Ovary (tissue), 9 donors: Measurements from ENCODE around the gene COPS8. TPM values are rescaled to one million over a fixed set of nuclear protein-coding genes. Genes with fewer than 3 reads are reported as not detected.

Experiments
- DNase-seq, 5 donors: peaks; one replicate each; pipeline ENCODE4 v3.0.0-alpha.2; 2019 to 2020
- H3K27ac ChIP-seq, 2 donors: fragments of 200-600 bp; one replicate each; pipeline versions ENCODE4 v1.5.1 to v1.8.0; 2019 to 2022
- H3K27me3 ChIP-seq: fragments of 200-600 bp; one replicate; pipeline ENCODE4 v1.8.0; 2022
- H3K36me3 ChIP-seq: fragments of 200-600 bp; sonication (generic); one replicate; pipeline ENCODE4 v1.5.1; 2019
- H3K4me1 ChIP-seq: one replicate; pipeline ENCODE4 v1.8.1; 2013; ENCODE audit warnings: mild to moderate bottlenecking, moderate library complexity; ENCODE audit not compliant: insufficient read depth
- H3K4me3 ChIP-seq: fragments of 200-600 bp; sonication (generic); one replicate; pipeline ENCODE4 v1.5.1; 2017
- H3K9me3 ChIP-seq, 2 donors: fragments of 200-600 bp in 1 of 2; sonication (generic) in 1 of 2; one replicate each; pipeline versions ENCODE4 v1.5.1 to v1.8.1; 2013 to 2019; ENCODE audit warnings: mild to moderate bottlenecking in 1 of 2, moderate library complexity in 1 of 2
- EP300 ChIP-seq: sonication (generic); formaldehyde crosslinking; IDR thresholded peaks from one replicate; pipeline ENCODE4 v1.6.1; 2017; ENCODE audit warnings: antibody characterized with exemption
- POLR2A ChIP-seq: fragments of 450-650 bp; IDR thresholded peaks from one replicate; pipeline ENCODE4 v1.6.1; 2017; ENCODE audit warnings: antibody characterized with exemption, mild to moderate bottlenecking, moderate library complexity
- whole genome bisulfite sequencing, 3 donors: extraction: QIAGEN DNeasy Blood & Tissue Kit in 1 of 3; methylation state at CpG; one replicate each; pipeline versions ENCODE4 v1.1.5 to v1.1.7; 2013 to 2017; 5-methylcytosine and 5-hydroxymethylcytosine counted together
- intact Hi-C, 4 donors: fragments of 100-400 bp; cut with DNase I; formaldehyde crosslinking; loops; one replicate each; pipeline versions ENCODE4 v1.11.0 to v1.15.1; 2022 to 2023
- polyA plus RNA-seq, 2 donors: library from polyadenylated mRNA; stranded (reverse); fragments of 200-250 nt in 1 of 2; fragments of 350-450 nt in 1 of 2; fragmentation: Illumina TruSeq in 1 of 2; extraction: RNeasy Lipid Tissue Mini Kit (QIAGEN cat#74804) in 1 of 2; gene quantifications; one replicate each; pipeline ENCODE4 v1.2.3, GENCODE V29; 2013 to 2014
- total RNA-seq, 7 donors: library from RNA; depleted of rRNA in 2 of 7; stranded (reverse); fragments of >200 nt in 2 of 7; fragmentation: NEBNext Ultra II Directional in 3 of 7; extraction: Animal tissue kit (Norgen Biotek cat#: 25700) in 3 of 7; gene quantifications; one replicate each; pipeline versions ENCODE4 v1.1.0 to v1.2.4, GENCODE V29; 2016 to 2023
- TF ChIP-seq, protein P1 (sequence below), 3 donors: fragments of 450-650 bp in 2 of 3; fragments of 200-600 bp in 1 of 3; IDR thresholded peaks; one replicate each; pipeline versions ENCODE4 v1.5.1 to v1.8.0; 2016 to 2022; ENCODE audit warnings: antibody characterized with exemption in 3 of 3, mild to moderate bottlenecking in 1 of 3
- donor health status: DM: no; HTN: no; CAD: no; lungs with moderate emphysema.
- donor health status: DM: no; HTN: no; CAD: no.
- donor health status: Bipolar disorder and iron deficiency.
- donor health status: DM: yes; HTN: yes; CAD: no.
- donor health status: DM: no; HTN: no; CAD: no.
- donor health status: DM: yes; HTN: yes; CAD: no.

Gene COPS8
- total and polyA plus RNA-seq, 9 donors = 43.9 to 116 (median 56.6) TPM

DNA sequence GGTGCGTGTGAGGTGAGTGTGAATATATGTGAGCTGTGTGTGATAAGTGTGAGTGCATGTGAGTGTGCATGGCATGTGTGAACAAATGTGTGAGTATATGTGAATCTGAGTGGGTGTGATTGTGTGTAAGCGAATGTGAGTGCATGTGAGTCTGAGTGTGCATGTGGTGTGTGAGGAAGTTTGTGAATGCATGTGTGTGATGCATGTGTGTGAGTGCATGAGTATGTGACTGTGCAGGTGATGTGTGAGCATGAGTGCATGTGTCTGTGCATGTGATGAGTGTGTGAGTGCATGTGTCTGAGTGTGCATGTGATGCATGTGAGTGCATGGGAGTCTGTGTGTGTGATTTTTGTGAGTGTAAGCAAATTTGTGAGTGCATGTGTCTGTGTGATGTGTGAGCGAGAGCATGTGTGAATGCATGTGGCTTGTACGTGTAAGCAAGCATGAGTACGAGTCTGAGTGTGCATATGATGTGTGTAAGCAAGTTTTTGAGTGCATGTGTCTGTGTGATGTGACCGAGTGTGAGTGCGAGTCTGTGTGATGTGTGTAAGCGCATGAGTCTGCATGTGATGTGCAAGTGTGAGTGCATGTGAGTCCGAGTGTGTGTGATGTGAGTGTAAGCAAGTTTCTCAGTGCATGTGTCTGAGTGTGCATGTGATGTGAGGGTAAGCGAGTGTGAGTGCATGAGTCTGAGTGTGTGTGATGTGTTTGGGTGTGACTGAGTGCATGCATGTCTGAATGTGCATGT is 43.3 kb downstream of the COPS8 start:
- intact Hi-C loops = loop anchor here in 1 of 4 donors (10.0 kb wide), 1 partner anchor 446 kb away; no protein-coding TSS in a partner anchor
- WGBS, 3 donors = 92 to 93% (median 92%) methylated on average over 10 of the region's 10 CpGs
- TF ChIP-seq, protein P1, sequence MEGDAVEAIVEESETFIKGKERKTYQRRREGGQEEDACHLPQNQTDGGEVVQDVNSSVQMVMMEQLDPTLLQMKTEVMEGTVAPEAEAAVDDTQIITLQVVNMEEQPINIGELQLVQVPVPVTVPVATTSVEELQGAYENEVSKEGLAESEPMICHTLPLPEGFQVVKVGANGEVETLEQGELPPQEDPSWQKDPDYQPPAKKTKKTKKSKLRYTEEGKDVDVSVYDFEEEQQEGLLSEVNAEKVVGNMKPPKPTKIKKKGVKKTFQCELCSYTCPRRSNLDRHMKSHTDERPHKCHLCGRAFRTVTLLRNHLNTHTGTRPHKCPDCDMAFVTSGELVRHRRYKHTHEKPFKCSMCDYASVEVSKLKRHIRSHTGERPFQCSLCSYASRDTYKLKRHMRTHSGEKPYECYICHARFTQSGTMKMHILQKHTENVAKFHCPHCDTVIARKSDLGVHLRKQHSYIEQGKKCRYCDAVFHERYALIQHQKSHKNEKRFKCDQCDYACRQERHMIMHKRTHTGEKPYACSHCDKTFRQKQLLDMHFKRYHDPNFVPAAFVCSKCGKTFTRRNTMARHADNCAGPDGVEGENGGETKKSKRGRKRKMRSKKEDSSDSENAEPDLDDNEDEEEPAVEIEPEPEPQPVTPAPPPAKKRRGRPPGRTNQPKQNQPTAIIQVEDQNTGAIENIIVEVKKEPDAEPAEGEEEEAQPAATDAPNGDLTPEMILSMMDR (IDR thresholded peaks at IDR 0.05) = no peak
- TF ChIP-seq POLR2A = no peak
- TF ChIP-seq EP300 = no peak
- DNase-seq = no peak
- H3K9me3 ChIP-seq = no peaks in the 10 kb centered on the region
- H3K27ac ChIP-seq = no peak overlapping the region
- H3K4me1 ChIP-seq = peaks cover 9% of the 10 kb centered on the region
- no peaks in the 10 kb centered on the region for H3K27me3 ChIP-seq
- no peaks in the 10 kb centered on the region for H3K36me3 ChIP-seq
- H3K4me3 ChIP-seq = no peak overlapping the region

DNA sequence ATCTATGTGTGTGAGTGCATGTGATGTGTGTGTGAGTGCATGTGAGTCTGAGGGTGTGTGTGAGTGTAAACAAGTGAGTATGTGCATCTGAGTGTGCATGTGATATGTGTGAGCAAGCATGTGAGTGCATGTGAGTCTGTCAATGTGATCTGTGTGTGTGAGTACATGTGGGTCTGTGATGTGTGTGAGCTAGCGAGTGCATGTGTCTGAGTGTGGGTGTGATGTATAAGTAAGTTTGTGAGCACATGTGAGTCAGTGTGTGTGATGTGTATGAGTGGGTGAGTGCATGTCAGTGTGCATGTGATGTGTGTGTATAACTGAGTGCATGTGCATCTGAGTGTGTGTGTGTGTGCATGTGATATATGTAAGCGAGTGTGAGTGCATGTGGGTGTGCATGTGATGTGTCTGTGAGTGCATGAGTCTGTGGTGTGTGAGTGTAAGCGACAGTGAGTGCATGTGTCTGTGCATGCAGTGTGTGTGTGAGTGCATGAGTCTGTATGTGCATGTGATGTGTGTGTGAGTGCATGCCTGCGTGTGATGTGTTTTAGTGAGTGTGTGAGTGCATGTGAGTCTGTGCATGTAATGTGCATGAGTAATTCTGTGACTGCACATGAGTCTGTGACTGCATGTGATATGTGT is 44.1 kb downstream of the COPS8 start:
- Histone ChIP-seq H3K4me1 (peaks cover 9% of the 10 kb centered on the region), H3K36me3 (no peaks in the 10 kb centered on the region), H3K9me3 (no peaks in the 10 kb centered on the region), H3K27me3 (no peaks in the 10 kb centered on the region), H3K27ac (no peak overlapping the region), H3K4me3 (no peak overlapping the region)
- no peak for DNase-seq
- TF ChIP-seq EP300 (no peak), POLR2A (no peak)
- TF ChIP-seq, protein P1 (IDR thresholded peaks at IDR 0.05) = no peak
- 88 to 95% (median 91%) methylated on average over 4 of the region's 4 CpGs for WGBS, 3 donors
- intact Hi-C loops = loop anchor here in 1 of 4 donors (10.0 kb wide), 1 partner anchor 445 kb away; no protein-coding TSS in a partner anchor

DNA sequence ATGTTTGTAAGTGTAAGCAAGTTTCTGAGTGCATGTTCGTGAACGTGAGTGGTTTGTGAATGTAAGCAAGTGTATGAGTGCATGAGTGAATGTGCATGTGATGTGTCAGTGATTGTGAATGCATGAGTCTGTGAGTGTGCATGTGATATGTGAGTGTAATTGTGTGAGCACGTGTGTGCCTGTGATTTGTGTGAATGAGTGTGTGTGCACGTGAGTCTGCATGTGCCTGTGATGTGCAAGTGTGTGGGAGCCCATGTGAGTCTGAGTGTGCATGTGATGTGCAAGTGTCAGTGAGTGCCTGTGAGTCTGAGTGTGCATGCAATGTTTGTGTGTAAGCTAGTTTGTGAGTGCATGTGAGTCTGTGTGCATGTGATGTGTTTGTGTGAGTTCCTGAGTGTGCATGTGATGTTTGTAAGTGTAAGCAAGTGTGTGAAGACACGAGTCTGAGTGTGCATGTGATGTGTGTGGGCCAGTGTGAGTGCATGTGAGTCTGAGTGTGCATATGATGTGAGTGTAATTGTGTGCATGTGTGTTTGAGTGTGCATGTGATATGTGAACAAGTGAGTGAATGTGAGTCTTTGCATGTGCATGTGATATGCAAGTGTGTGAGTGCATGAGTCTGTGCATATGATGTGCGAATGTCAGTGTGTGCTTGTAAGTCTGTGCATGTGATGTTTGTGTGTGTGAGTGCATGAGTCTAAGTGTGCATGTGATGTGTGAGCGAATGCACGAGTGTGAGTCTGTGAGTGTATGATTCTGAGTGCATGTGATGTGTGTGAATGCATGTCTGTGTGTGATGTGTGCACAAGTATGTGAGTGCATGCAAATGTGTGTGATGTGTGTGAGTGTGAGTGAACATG is 45.1 kb downstream of the COPS8 start:
- TF ChIP-seq POLR2A = no peak
- peaks cover 9% of the 10 kb centered on the region for H3K4me1 ChIP-seq
- 88 to 92% (median 92%) methylated on average over 8 of the region's 8 CpGs for WGBS, 3 donors
- no peak overlapping the region for H3K4me3 ChIP-seq
- no peak for DNase-seq
- H3K27ac ChIP-seq = no peak overlapping the region
- intact Hi-C loops = no loop called here
- no peaks in the 10 kb centered on the region for H3K9me3 ChIP-seq
- H3K27me3 ChIP-seq = no peaks in the 10 kb centered on the region
- H3K36me3 ChIP-seq = no peaks in the 10 kb centered on the region

DNA sequence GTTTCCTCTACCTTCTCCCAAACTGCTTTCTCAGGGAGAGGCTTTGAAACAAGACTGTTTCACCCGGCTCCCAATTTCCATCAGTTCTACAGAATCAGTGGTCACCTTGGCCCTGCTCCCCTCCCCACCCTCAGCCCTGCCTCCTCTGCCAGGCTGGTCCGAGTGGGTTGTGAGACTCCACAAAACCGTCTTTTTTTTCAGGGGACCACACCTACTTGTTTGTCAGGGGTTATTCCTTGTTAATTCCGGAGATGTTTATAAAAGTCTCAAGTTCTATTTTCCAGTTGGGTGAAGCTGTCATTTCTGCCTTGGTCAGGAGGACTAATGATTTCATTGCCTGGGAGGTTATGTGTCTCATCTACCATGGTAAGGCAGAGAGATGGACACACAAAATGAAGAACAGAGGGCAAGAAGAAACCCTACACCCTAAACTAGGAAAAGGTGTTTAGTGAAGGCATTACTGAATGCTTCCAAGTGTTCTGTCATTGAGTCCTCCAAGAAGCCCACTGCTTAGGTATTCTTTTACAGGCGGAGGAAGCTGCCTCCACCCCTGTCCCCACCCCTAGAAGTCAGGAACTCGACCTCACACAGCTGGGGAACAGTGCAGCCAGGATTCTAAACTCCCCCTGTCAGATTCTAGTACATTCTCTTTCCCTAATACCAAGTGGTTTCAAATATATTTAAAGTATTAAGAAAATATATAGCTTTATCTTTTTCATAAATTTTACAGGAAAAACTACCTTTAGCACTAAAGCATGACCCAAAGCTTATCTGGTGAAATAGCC is 46.3 kb downstream of the COPS8 start:
- WGBS, 3 donors = 47 to 61% (median 55%) methylated on average over 6 of the region's 6 CpGs
- TF ChIP-seq, protein P1 (IDR thresholded peaks at IDR 0.05) = no peak
- TF ChIP-seq POLR2A = no peak
- no peak for TF ChIP-seq EP300
- intact Hi-C loops = no loop called here
- no peak overlapping the region for H3K27ac ChIP-seq
- H3K36me3 ChIP-seq = no peaks in the 10 kb centered on the region
- DNase-seq = no peak
- no peaks in the 10 kb centered on the region for H3K27me3 ChIP-seq
- H3K4me1 ChIP-seq = peaks cover 9% of the 10 kb centered on the region
- H3K4me3 ChIP-seq = no peak overlapping the region
- H3K9me3 ChIP-seq = no peaks in the 10 kb centered on the region
